ENCODE measurements around the gene PCDHB6. TPM values are rescaled to one million over a fixed set of nuclear protein-coding genes. Genes with fewer than 3 reads are reported as not detected.
"Not testable (repeated sequence)": the region's sequence is repeated elsewhere in the genome, so short reads cannot be mapped to it uniquely, and the experiment has no call there.

PCDHB6 gene
- polyA plus RNA-seq, 3 donors from 2014 or later = not detected

- H3K4me1 Mint-ChIP-seq, H3K4me3 Mint-ChIP-seq: not testable (repeated sequence)
- peaks cover 13 to 68% (median 27%) of the 10 kb centered on the region in 6 donors for H3K9me3 Mint-ChIP-seq
These were observed 51.3 kb downstream of the PCDHB6 start for GRCh38 chr5:141201126-141201525.

GRCh38 chr5:141201646-141202045, 51.8 kb downstream of the PCDHB6 start:
- H3K4me3 Mint-ChIP-seq, H3K36me3 Mint-ChIP-seq, DNase-seq, H3K27ac Mint-ChIP-seq, H3K4me1 Mint-ChIP-seq: not testable (repeated sequence)
- H3K27me3 Mint-ChIP-seq (ENCODE audit: low read depth in 3 of 3) = peaks cover 0 to 26% (median 8%) of the 10 kb centered on the region in 3 donors
- peaks cover 9 to 63% (median 23%) of the 10 kb centered on the region in 6 donors for H3K9me3 Mint-ChIP-seq

More at GRCh38 chr5:141201126-141201525, 51.3 kb downstream of the PCDHB6 start:
- H3K27ac Mint-ChIP-seq, DNase-seq, H3K36me3 Mint-ChIP-seq: not testable (repeated sequence)
- H3K27me3 Mint-ChIP-seq (ENCODE audit: low read depth in 3 of 3) = peaks cover 0 to 23% (median 8%) of the 10 kb centered on the region in 3 donors

Other genes with a start within 250 kb of the PCDHB6 start
- gene PCDHAC1, start 223.8 kb upstream of the PCDHB6 start, polyA plus RNA-seq = not detected
- not detected for gene PCDHAC2, start 183.6 kb upstream of the PCDHB6 start, polyA plus RNA-seq
- not detected for gene PCDHB1, start 98.7 kb upstream of the PCDHB6 start, polyA plus RNA-seq
- gene PCDHB2, start 55.4 kb upstream of the PCDHB6 start, polyA plus RNA-seq = not detected
- gene PCDHB3, start 49.6 kb upstream of the PCDHB6 start, polyA plus RNA-seq = not detected
- not detected for gene PCDHB4, start 28.2 kb upstream of the PCDHB6 start, polyA plus RNA-seq
- gene PCDHB5, start 14.9 kb upstream of the PCDHB6 start, polyA plus RNA-seq = not detected
- not detected for gene PCDHB7, start 22.6 kb downstream of the PCDHB6 start, polyA plus RNA-seq
- gene PCDHB8, start 27.7 kb downstream of the PCDHB6 start, polyA plus RNA-seq = not detected
- gene PCDHB16, start 32.3 kb downstream of the PCDHB6 start, polyA plus RNA-seq = not detected
- not detected for gene PCDHB9, start 37.1 kb downstream of the PCDHB6 start, polyA plus RNA-seq
- not detected for gene PCDHB10, start 42.3 kb downstream of the PCDHB6 start, polyA plus RNA-seq
- gene PCDHB11, start 49.6 kb downstream of the PCDHB6 start, polyA plus RNA-seq = not detected
- gene PCDHB12, start 58.7 kb downstream of the PCDHB6 start, polyA plus RNA-seq = not detected
- not detected for gene PCDHB13, start 63.9 kb downstream of the PCDHB6 start, polyA plus RNA-seq
- not detected for gene PCDHB14, start 73.3 kb downstream of the PCDHB6 start, polyA plus RNA-seq
- under 1 TPM in 1 of 3 donors, not detected in 2; 0.16 TPM for gene PCDHB15, start 95.3 kb downstream of the PCDHB6 start, polyA plus RNA-seq
- not detected for gene SLC25A2, start 154.0 kb downstream of the PCDHB6 start, polyA plus RNA-seq
- 100 to 1,000 TPM; 136 to 191 (median 151) TPM for gene TAF7, start 170.7 kb downstream of the PCDHB6 start, polyA plus RNA-seq
- not detected for gene PCDHGA1, start 180.5 kb downstream of the PCDHB6 start, polyA plus RNA-seq
- not detected for gene PCDHGA2, start 188.7 kb downstream of the PCDHB6 start, polyA plus RNA-seq
- under 1 TPM in 1 of 3 donors, not detected in 2; 0.11 TPM for gene PCDHGA3, start 193.8 kb downstream of the PCDHB6 start, polyA plus RNA-seq
- not detected for gene PCDHGB1, start 200.0 kb downstream of the PCDHB6 start, polyA plus RNA-seq
- gene PCDHGA4, start 205.0 kb downstream of the PCDHB6 start, polyA plus RNA-seq = under 1 TPM in 2 of 3 donors, not detected in 1; 0.10 to 0.11 TPM
- gene PCDHGB2, start 209.9 kb downstream of the PCDHB6 start, polyA plus RNA-seq = not detected
- not detected for gene PCDHGA5, start 214.1 kb downstream of the PCDHB6 start, polyA plus RNA-seq
- under 1 TPM in 2 of 3 donors, not detected in 1; 0.06 to 0.15 TPM for gene PCDHGB3, start 220.2 kb downstream of the PCDHB6 start, polyA plus RNA-seq
- not detected for gene PCDHGA6, start 223.8 kb downstream of the PCDHB6 start, polyA plus RNA-seq
- not detected for gene PCDHGA7, start 232.7 kb downstream of the PCDHB6 start, polyA plus RNA-seq
- gene PCDHGB4, start 237.6 kb downstream of the PCDHB6 start, polyA plus RNA-seq = under 1 TPM in 1 of 3 donors, not detected in 2; 0.13 TPM
- gene PCDHGA8, start 242.6 kb downstream of the PCDHB6 start, polyA plus RNA-seq = under 1 TPM in 1 of 3 donors, not detected in 2; 0.07 TPM
- 1 to 10 TPM in 2 of 3 donors, under 1 TPM in 1; 0.36 to 2.1 (median 2.0) TPM for gene PCDHGB5, start 247.9 kb downstream of the PCDHB6 start, polyA plus RNA-seq

All from immature natural killer cell (primary cell).